T47D (cell line): ENCODE results near the gene B3GALT6.

ENCODE experiments used
- DNase-seq, 2 experiments: peaks; one replicate each; pipeline versions ENCODE4 v3.0.0 to v3.0.0-alpha.2; 2011 to 2012; ENCODE audit warnings: low read depth in 1 of 2, low spot score in 1 of 2
- JUND ChIP-seq: IDR thresholded peaks from 2 replicates; pipeline ENCODE4 v1.6.1; 2012; ENCODE audit warnings: low read depth
- in situ Hi-C: cut with HindIII; loops from 2 replicates; pipeline ENCODE4 v1.10.0; 2016; ENCODE audit warnings: low sequenced_read_pairs, low pct_unique_long_range_greater_than_20kb

The B3GALT6 gene

GRCh38 chr1:1264026-1264425, 32.0 kb downstream of the B3GALT6 start:
- no peak for DNase-seq
- TF ChIP-seq JUND, result no peak
- in situ Hi-C loops, result no loop called here

- no peak for TF ChIP-seq JUND
- DNase-seq, result no peak
- in situ Hi-C loops, result no loop called here
Observed at GRCh38 chr1:1264868-1265272, 32.8 kb downstream of the B3GALT6 start.

GRCh38 chr1:1267488-1268283, 35.6 kb downstream of the B3GALT6 start:
- in situ Hi-C loops, result no loop called here
- DNase-seq, result no peak
- TF ChIP-seq JUND, result no peak

DNA sequence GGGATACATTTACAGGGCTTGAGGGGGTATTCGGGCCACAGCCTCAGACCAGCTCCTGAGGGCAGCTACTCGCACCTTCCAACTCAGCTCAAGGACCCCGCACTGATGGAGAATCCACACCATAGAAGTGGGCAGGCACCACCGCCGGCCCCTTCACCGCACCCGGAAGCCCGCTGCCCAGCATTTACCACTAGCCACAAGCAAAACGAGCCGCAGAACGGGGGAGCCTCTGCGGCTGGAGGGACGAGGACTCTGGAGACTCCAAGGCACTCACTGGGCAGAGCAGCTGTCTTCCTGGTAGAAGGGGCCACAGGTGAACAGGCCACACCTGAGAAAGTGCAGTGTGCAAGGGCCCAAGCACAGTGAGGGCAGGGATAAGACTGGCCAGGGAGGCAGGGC, 36.2 kb downstream of the B3GALT6 start:
- in situ Hi-C loops, result no loop called here
- DNase-seq, result no peak
- TF ChIP-seq JUND, result no peak

DNA sequence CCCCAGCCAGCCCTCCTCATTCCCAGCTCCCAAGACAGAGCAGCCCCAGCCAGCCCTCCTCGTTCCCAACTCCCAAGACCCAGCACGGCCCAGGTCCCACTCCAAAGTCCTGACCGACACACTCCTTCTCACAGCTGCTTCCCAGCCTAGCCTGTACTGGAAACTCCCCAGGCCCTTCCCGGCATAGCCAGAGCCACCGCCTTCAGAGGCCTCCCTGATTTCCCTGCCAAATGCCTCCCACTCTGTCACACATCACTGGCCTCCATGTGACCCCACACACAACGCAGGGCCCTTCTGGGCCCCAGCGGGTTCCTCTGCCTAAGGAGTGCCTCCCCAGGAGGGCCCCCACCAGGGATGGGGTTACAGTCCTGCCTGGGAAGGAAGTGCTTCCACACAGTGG, 38.8 kb downstream of the B3GALT6 start:
- no peak for TF ChIP-seq JUND
- no peak for DNase-seq
- in situ Hi-C loops, result no loop called here

- peak; percentile 91 to 93 for DNase-seq
- TF ChIP-seq JUND, result no peak
- in situ Hi-C loops, result no loop called here
Observed at GRCh38 chr1:1272341-1273208, 40.5 kb downstream of the B3GALT6 start.

GRCh38 chr1:1273209-1273511, 41.1 kb downstream of the B3GALT6 start:
- DNase-seq, result no peak
- no peak for TF ChIP-seq JUND
- in situ Hi-C loops, result no loop called here

DNA sequence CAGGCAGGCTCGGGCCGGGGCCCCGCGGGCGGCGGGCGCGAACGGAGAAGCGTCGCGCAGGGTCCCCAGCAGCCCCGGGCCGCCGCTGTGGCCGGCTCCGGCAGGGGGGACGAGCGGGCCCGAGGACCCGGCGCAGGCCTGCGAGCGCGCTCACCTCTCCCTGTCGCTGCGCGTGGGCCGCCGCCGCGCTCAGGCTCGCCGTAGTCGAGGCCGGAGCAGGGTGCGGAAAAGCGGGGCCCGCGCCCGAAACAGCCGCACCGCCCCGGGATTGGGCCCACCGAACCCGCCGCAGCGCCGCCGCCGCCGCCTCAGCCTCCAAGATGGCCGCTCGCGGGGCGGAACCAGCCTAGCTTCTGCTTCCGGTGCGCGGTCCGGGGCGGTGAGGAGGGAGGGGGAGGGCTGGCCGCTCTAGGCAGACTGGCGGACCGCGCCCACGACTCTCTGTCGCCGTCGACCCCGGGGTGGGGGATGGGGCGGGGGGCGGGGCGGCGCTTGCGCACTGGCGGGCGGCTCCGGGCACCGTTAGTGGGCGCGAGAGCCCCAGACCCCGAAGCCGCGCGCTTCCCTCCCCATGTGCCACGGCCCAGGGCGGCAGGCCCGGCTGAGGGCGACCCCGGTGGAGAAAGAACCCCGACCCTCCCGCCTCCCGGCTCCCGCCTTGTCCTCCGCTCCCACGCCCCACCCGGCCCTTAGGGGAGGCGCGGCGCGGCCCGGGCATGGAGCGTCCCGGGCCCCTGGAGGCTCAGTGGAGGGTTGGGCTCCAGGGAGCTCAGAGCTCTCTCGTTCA, 41.7 kb downstream of the B3GALT6 start, which contains the start of gene UBE2J2:
Gene UBE2J2, minus strand, starts transcription at position 343 of the 787 bp plus-strand sequence. CDS start 5,862 bp downstream, outside the sequence.
- in situ Hi-C loops, result no loop called here
- peak; percentile 83 to 88 for DNase-seq
- TF ChIP-seq JUND, result no peak

DNA sequence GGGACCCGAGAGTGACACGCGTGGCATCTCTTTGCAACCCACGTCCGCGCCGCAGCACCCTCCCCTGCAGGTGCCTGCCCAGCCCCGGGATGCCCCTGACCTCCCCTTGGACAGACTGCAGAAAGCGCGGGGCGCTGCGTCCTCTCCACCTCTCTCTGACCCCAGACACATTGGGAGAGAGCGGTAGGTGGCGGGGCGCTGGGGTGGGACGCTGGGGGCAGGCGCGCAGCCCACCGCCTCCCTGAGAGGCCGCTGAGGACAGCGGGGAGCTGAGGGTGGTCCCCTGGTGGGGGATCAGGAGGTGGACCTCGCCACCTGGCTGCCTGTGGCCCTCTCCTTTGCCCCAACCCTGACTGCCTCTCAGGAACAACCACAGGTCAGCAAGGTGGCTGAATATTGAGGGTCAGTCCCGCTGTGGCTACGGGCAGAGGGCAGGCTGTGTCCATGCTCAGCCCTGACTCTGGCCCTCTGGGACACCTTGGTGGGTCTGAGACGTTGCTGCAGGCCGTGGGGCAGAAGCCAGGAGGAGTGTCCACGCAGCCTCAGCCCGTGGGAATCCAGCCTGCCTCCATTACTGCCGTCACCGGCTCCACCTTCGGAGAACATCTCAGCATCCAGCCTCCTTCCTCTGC, 42.4 kb downstream of the B3GALT6 start:
- DNase-seq, result no peak
- TF ChIP-seq JUND, result no peak
- in situ Hi-C loops, result no loop called here

- no peak for TF ChIP-seq JUND
- no peak for DNase-seq
- in situ Hi-C loops, result no loop called here
Observed at GRCh38 chr1:1274931-1275431, 42.9 kb downstream of the B3GALT6 start.

GRCh38 chr1:1275836-1276235, 43.8 kb downstream of the B3GALT6 start:
- DNase-seq, result no peak
- TF ChIP-seq JUND, result no peak
- in situ Hi-C loops, result no loop called here

GRCh38 chr1:1278620-1279019, 46.6 kb downstream of the B3GALT6 start:
- no peak for DNase-seq
- no peak for TF ChIP-seq JUND
- in situ Hi-C loops, result no loop called here
